Measurements from ENCODE around the gene NDUFB11. TPM values are rescaled to one million over a fixed set of nuclear protein-coding genes. Genes with fewer than 3 reads are reported as not detected.

The NDUFB11 gene
- total RNA-seq, 1 donor from 2014 or later, result 53.1 TPM

DNA sequence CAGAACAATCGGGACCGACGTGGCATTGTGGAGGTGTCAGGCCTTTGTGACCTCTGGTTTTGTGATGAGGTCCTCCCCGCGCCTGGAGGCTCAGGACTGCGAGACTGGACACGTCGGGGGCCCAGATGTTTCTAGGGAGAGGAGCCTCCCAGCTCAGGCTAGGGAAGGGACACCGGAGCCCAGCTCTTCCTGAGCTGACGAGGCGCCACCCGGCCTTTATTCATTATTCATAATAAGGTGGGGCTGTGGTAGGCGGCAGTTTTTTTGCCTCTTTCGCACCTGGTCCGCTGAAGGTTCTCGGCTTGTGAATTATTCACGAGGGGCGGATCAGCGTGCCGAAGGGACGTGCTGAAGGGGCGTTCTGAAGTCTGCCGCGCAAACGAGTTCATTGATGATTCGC, 46.8 kb upstream of the NDUFB11 start:
- no peaks in the 10 kb centered on the region for H3K9me3 ChIP-seq (ENCODE audit: low read depth)
- peaks cover 19% of the 10 kb centered on the region for H3F3A ChIP-seq (ENCODE audit: low read depth)
- DNase-seq (ENCODE audit: low spot score), result peak; percentile 58
- peaks cover 27% of the 10 kb centered on the region for H3K79me2 ChIP-seq (ENCODE audit: low read depth)
- H3K27me3 ChIP-seq, result peaks cover 19% of the 10 kb centered on the region
- H4K20me1 ChIP-seq (ENCODE audit: low read depth), result peaks cover 24% of the 10 kb centered on the region
- H3K27ac ChIP-seq, result no peak overlapping the region
- Mint-ChIP-seq H3K9me3 (no peaks in the 10 kb centered on the region), H3K27ac (no peak overlapping the region), H3K4me3 (peak overlapping the region; percentile 90), H3K4me1 (peaks cover 35% of the 10 kb centered on the region), H3K27me3 (ENCODE audit: insufficient read depth, low read depth) (peaks cover 9% of the 10 kb centered on the region), H3K36me3 (peaks cover 17% of the 10 kb centered on the region)
- TF ChIP-seq EZH2 (IDR thresholded peaks at IDR 0.05), result no peak
- H3K36me3 ChIP-seq, result no peaks in the 10 kb centered on the region
- H3K4me3 ChIP-seq, result peak overlapping the region; percentile 47
- H2AFZ ChIP-seq (replicated peaks), result peak overlapping the region; percentile 57
- H3K9ac ChIP-seq, result no peak overlapping the region
- H3K4me2 ChIP-seq, result peak overlapping the region; percentile 76
- H3K4me1 ChIP-seq, result peaks cover 22% of the 10 kb centered on the region

- H3K4me3 Mint-ChIP-seq, result peak overlapping the region; percentile 90
- Histone ChIP-seq H3K9me3 (ENCODE audit: low read depth) (no peaks in the 10 kb centered on the region), H3K79me2 (ENCODE audit: low read depth) (peaks cover 20% of the 10 kb centered on the region), H3K27ac (no peak overlapping the region), H3K4me1 (peaks cover 15% of the 10 kb centered on the region), H3K4me2 (peak overlapping the region; percentile 76), H3F3A (ENCODE audit: low read depth) (peaks cover 19% of the 10 kb centered on the region), H2AFZ (replicated peaks) (peak overlapping the region; percentile 57), H4K20me1 (ENCODE audit: low read depth) (peaks cover 17% of the 10 kb centered on the region), H3K36me3 (no peaks in the 10 kb centered on the region), H3K9ac (no peak overlapping the region), H3K4me3 (peak overlapping the region; percentile 47), H3K27me3 (peaks cover 19% of the 10 kb centered on the region)
- TF ChIP-seq EZH2phosphoT487 (IDR thresholded peaks at IDR 0.05), result no peak
- no peak for TF ChIP-seq EZH2 (IDR thresholded peaks at IDR 0.05)
- TF ChIP-seq CTCF (IDR thresholded peaks at IDR 0.05), result no peak
- peaks cover 28% of the 10 kb centered on the region for H3K4me1 Mint-ChIP-seq
- DNase-seq (ENCODE audit: low spot score), result peak; percentile 97
- H3K27me3 Mint-ChIP-seq (ENCODE audit: insufficient read depth, low read depth), result peaks cover 9% of the 10 kb centered on the region
- H3K9me3 Mint-ChIP-seq, result no peaks in the 10 kb centered on the region
- H3K27ac Mint-ChIP-seq, result peak overlapping the region; percentile 87
- H3K36me3 Mint-ChIP-seq, result peaks cover 13% of the 10 kb centered on the region
Observed at GRCh38 chrX:47190445-47191269, 46.2 kb upstream of the NDUFB11 start.

GRCh38 chrX:47189906-47190305, 45.4 kb upstream of the NDUFB11 start:
- Mint-ChIP-seq H3K4me3 (no peak overlapping the region), H3K4me1 (peaks cover 22% of the 10 kb centered on the region), H3K27ac (no peak overlapping the region), H3K9me3 (no peaks in the 10 kb centered on the region), H3K27me3 (ENCODE audit: insufficient read depth, low read depth) (peaks cover 9% of the 10 kb centered on the region), H3K36me3 (peaks cover 13% of the 10 kb centered on the region)
- peaks cover 9% of the 10 kb centered on the region for H3K4me1 ChIP-seq
- peaks cover 13% of the 10 kb centered on the region for H3K79me2 ChIP-seq (ENCODE audit: low read depth)
- H3K27ac ChIP-seq, result no peak overlapping the region
- no peak for TF ChIP-seq CTCF (IDR thresholded peaks at IDR 0.05)
- TF ChIP-seq EZH2 (IDR thresholded peaks at IDR 0.05), result no peak
- TF ChIP-seq EZH2phosphoT487 (IDR thresholded peaks at IDR 0.05), result no peak
- H3K36me3 ChIP-seq, result no peaks in the 10 kb centered on the region
- DNase-seq (ENCODE audit: low spot score), result peak; percentile 28
- H3K9me3 ChIP-seq (ENCODE audit: low read depth), result no peaks in the 10 kb centered on the region
- peaks cover 19% of the 10 kb centered on the region for H3F3A ChIP-seq (ENCODE audit: low read depth)
- H2AFZ ChIP-seq (replicated peaks), result no peak overlapping the region
- H3K9ac ChIP-seq, result no peak overlapping the region
- peaks cover 9% of the 10 kb centered on the region for H4K20me1 ChIP-seq (ENCODE audit: low read depth)
- H3K4me2 ChIP-seq, result no peak overlapping the region
- H3K4me3 ChIP-seq, result no peak overlapping the region
- H3K27me3 ChIP-seq, result peaks cover 19% of the 10 kb centered on the region

DNA sequence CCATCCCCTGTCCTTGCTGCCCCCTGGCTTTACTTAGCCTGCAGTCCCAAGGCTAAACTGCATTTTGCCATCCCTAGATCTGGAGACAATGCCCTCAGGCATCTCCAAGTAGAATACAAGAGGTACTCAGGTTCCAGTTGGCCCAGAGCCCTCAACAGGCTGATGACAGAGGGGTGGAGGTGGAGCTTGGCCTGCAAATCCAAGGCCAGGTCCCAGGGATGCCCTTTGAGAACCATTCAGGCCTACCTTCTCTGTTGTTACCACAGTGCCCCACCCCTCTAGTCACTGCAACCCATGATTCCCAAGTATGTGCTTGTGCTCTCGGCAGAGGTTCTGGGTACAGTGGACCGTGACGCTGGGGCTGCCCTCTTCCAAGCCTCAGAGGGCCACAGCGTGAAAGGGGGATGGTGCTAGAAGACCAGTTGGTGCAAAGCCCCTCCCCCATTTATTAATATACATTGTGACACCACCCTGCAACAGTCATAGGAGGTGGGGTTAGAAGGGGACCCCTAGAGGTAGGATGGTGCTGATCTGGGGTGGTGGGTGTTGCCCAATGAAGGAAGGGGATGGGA, 42.7 kb upstream of the NDUFB11 start:
- H3K27ac Mint-ChIP-seq, result no peak overlapping the region
- peaks cover 10% of the 10 kb centered on the region for H3K27me3 Mint-ChIP-seq (ENCODE audit: insufficient read depth, low read depth)
- H3K4me3 ChIP-seq, result no peak overlapping the region
- H3K4me3 Mint-ChIP-seq, result no peak overlapping the region
- H3K36me3 ChIP-seq, result no peaks in the 10 kb centered on the region
- no peak overlapping the region for H2AFZ ChIP-seq (replicated peaks)
- no peaks in the 10 kb centered on the region for H3K9me3 Mint-ChIP-seq
- peaks cover 14% of the 10 kb centered on the region for H3K27me3 ChIP-seq
- no peak for DNase-seq (ENCODE audit: low spot score)
- H3K4me2 ChIP-seq, result no peak overlapping the region
- H3K27ac ChIP-seq, result no peak overlapping the region
- H3F3A ChIP-seq (ENCODE audit: low read depth), result peaks cover 19% of the 10 kb centered on the region
- no peak overlapping the region for H3K9ac ChIP-seq
- TF ChIP-seq EZH2phosphoT487 (IDR thresholded peaks at IDR 0.05) (no peak), EZH2 (IDR thresholded peaks at IDR 0.05) (no peak), CTCF (IDR thresholded peaks at IDR 0.05) (no peak)
- H4K20me1 ChIP-seq (ENCODE audit: low read depth), result no peaks in the 10 kb centered on the region
- peaks cover 7% of the 10 kb centered on the region for H3K36me3 Mint-ChIP-seq
- no peaks in the 10 kb centered on the region for H3K79me2 ChIP-seq (ENCODE audit: low read depth)
- H3K4me1 ChIP-seq, result peaks cover 6% of the 10 kb centered on the region
- no peaks in the 10 kb centered on the region for H3K9me3 ChIP-seq (ENCODE audit: low read depth)
- peaks cover 4% of the 10 kb centered on the region for H3K4me1 Mint-ChIP-seq
